IMR-90 (cell line): ENCODE data around the gene TMEM63C.

Experiments used
- CTCF ChIP-seq: conservative IDR thresholded peaks from 2 replicates; pipeline ENCODE4 v1.5.1; 2012; ENCODE audit warnings: mild to moderate bottlenecking, low read depth, low read length, improper control_type of control experiment
- ELK1 ChIP-seq: fragments of 150-350 bp; IDR thresholded peaks from 2 replicates; pipeline ENCODE4 v1.6.1; 2016; ENCODE audit warnings: low read depth, mild to moderate bottlenecking, low read length, moderate library complexity, borderline replicate concordance

GRCh38 chr14:77267937-77268699 lies 86.5 kb downstream of the TMEM63C start:
- TF ChIP-seq ELK1 (no peak), CTCF (no peak)
